Keratinocyte (primary cell): ENCODE data around the gene UNC13C.

Source experiments
- CTCF ChIP-seq, 3 experiments: IDR thresholded peaks in 1 of 3; conservative IDR thresholded peaks in 1 of 3; optimal IDR thresholded peaks in 1 of 3; 2 replicates in 2 of 3; 3 replicates in 1 of 3; pipeline versions ENCODE3 to v1.5.1; 2011; ENCODE audit warnings: low read length in 3 of 3, mild to moderate bottlenecking in 3 of 3, moderate library complexity in 2 of 3, control low read depth in 1 of 3, inconsistent platforms in 1 of 3; ENCODE audit not compliant: insufficient read depth in 2 of 3; ENCODE audit errors: extremely low read depth in 1 of 3
- EZH2 ChIP-seq: IDR thresholded peaks from one replicate; pipeline ENCODE4 v1.6.1; 2012; ENCODE audit warnings: inconsistent platforms, mild to moderate bottlenecking, low read length, moderate library complexity

- TF ChIP-seq CTCF (optimal IDR thresholded peaks at IDR 0.05 in 1 of 3, IDR thresholded peaks at IDR 0.05 in 1 of 3, conservative IDR thresholded peaks at IDR 0.05 in 1 of 3; ENCODE audit: extremely low read depth in 1 of 3, insufficient read depth in 2 of 3, low read length in 3 of 3) (no peak), EZH2 (no peak)
Observed at GRCh38 chr15:54373332-54373731, 395.1 kb downstream of the UNC13C start.
